Camera-type eye (tissue), 1 donor: ENCODE results near the gene PRKAB2. TPM values are rescaled to one million over a fixed set of nuclear protein-coding genes. Genes with fewer than 3 reads are reported as not detected.

ENCODE experiments used
- total RNA-seq: library from RNA; depleted of rRNA; stranded (reverse); fragments of >200 nt; gene quantifications from one replicate; pipeline ENCODE4 v1.2.3, GENCODE V29; 2014

The PRKAB2 gene
- 31.9 TPM for total RNA-seq

GRCh38 chr1:147172168-147173016 lies at the start of gene PRKAB2:
Gene PRKAB2, minus strand, starts transcription at chr1:147172470. Its CDS starts 326 bp downstream, at chr1:147172144.

Other genes with a start within 250 kb of the PRKAB2 start
- 24.0 TPM for gene NBPF12, start 234.1 kb downstream of the PRKAB2 start, total RNA-seq
- gene FMO5, start 52.9 kb upstream of the PRKAB2 start, total RNA-seq: 2.2 TPM
- gene CHD1L, start 70.2 kb upstream of the PRKAB2 start, total RNA-seq: 35.8 TPM